Measurements from ENCODE around the gene GMDS. TPM values are rescaled to one million over a fixed set of nuclear protein-coding genes. Genes with fewer than 3 reads are reported as not detected.
A peak's percentile ranks its signal among the peaks of the same experiment; 100 is the strongest.

Gene GMDS
- total RNA-seq, 2 experiments from 2014 or later = 30.3 to 38.5 TPM

- DNase-seq (no peak), ATAC-seq (no peak)
- Mint-ChIP-seq H3K4me1 (ENCODE audit: low read depth) (peaks cover 10% of the 10 kb centered on the region), H3K27me3 (ENCODE audit: low read depth) (no peaks in the 10 kb centered on the region), H3K36me3 (ENCODE audit: low read depth) (no peaks in the 10 kb centered on the region), H3K9me3 (ENCODE audit: insufficient read depth) (no peaks in the 10 kb centered on the region), H3K27ac (no peak overlapping the region), H3K4me3 (no peak overlapping the region)
- ChIA-PET CTCF (interaction anchor here (1.3 kb wide), 1 partner anchor 27 kb away, joined by 4 read pairs; no protein-coding TSS in a partner anchor), POLR2A (no interaction called here)
Observed at GRCh38 chr6:1797801-1798200, 447.6 kb downstream of the GMDS start.

GRCh38 chr6:1796706-1797529 is 448.5 kb downstream of the GMDS start:
- CTCF ChIA-PET = interaction anchor here (1.3 kb wide), 1 partner anchor 26 kb away, joined by 4 read pairs; no protein-coding TSS in a partner anchor
- POLR2A ChIA-PET = no interaction called here

GRCh38 chr6:1795910-1796309 is 449.5 kb downstream of the GMDS start:
- DNase-seq (no peak), ATAC-seq (no peak)
- ChIA-PET CTCF (no interaction called here), POLR2A (no interaction called here)
- no peak overlapping the region for H3K27ac Mint-ChIP-seq
- no peaks in the 10 kb centered on the region for H3K27me3 Mint-ChIP-seq (ENCODE audit: low read depth)
- H3K4me3 Mint-ChIP-seq = no peak overlapping the region
- no peaks in the 10 kb centered on the region for H3K9me3 Mint-ChIP-seq (ENCODE audit: insufficient read depth)
- H3K4me1 Mint-ChIP-seq (ENCODE audit: low read depth) = peaks cover 10% of the 10 kb centered on the region
- no peaks in the 10 kb centered on the region for H3K36me3 Mint-ChIP-seq (ENCODE audit: low read depth)

More at GRCh38 chr6:1796706-1797529, 448.5 kb downstream of the GMDS start:
- Mint-ChIP-seq H3K36me3 (ENCODE audit: low read depth) (no peaks in the 10 kb centered on the region), H3K4me1 (ENCODE audit: low read depth) (peaks cover 10% of the 10 kb centered on the region), H3K27me3 (ENCODE audit: low read depth) (no peaks in the 10 kb centered on the region), H3K4me3 (no peak overlapping the region), H3K9me3 (ENCODE audit: insufficient read depth) (no peaks in the 10 kb centered on the region), H3K27ac (no peak overlapping the region)
- ATAC-seq = no peak
- no peak for DNase-seq

GRCh38 chr6:1792989-1793388 is 452.4 kb downstream of the GMDS start:
- peaks cover 10% of the 10 kb centered on the region for H3K4me1 Mint-ChIP-seq (ENCODE audit: low read depth)
- ChIA-PET CTCF (no interaction called here), POLR2A (no interaction called here)
- H3K27me3 Mint-ChIP-seq (ENCODE audit: low read depth) = no peaks in the 10 kb centered on the region
- H3K36me3 Mint-ChIP-seq (ENCODE audit: low read depth) = no peaks in the 10 kb centered on the region
- DNase-seq = peak; percentile 33
- no peak overlapping the region for H3K27ac Mint-ChIP-seq
- ATAC-seq = peak; percentile 58
- H3K9me3 Mint-ChIP-seq (ENCODE audit: insufficient read depth) = no peaks in the 10 kb centered on the region
- no peak overlapping the region for H3K4me3 Mint-ChIP-seq

GRCh38 chr6:1790684-1791083 is 454.7 kb downstream of the GMDS start:
- CTCF ChIA-PET = no interaction called here

GRCh38 chr6:1789092-1789491 is 456.3 kb downstream of the GMDS start:
- DNase-seq (no peak), ATAC-seq (no peak)
- no peak overlapping the region for H3K27ac Mint-ChIP-seq
- CTCF ChIA-PET = no interaction called here
- H3K4me1 Mint-ChIP-seq (ENCODE audit: low read depth) = no peaks in the 10 kb centered on the region
- no peaks in the 10 kb centered on the region for H3K27me3 Mint-ChIP-seq (ENCODE audit: low read depth)
- H3K9me3 Mint-ChIP-seq (ENCODE audit: insufficient read depth) = no peaks in the 10 kb centered on the region
- POLR2A ChIA-PET = no interaction called here
- H3K4me3 Mint-ChIP-seq = no peak overlapping the region
- H3K36me3 Mint-ChIP-seq (ENCODE audit: low read depth) = no peaks in the 10 kb centered on the region

More at GRCh38 chr6:1790684-1791083, 454.7 kb downstream of the GMDS start:
- Mint-ChIP-seq H3K4me3 (no peak overlapping the region), H3K27ac (no peak overlapping the region), H3K27me3 (ENCODE audit: low read depth) (no peaks in the 10 kb centered on the region), H3K4me1 (ENCODE audit: low read depth) (no peaks in the 10 kb centered on the region), H3K36me3 (ENCODE audit: low read depth) (no peaks in the 10 kb centered on the region), H3K9me3 (ENCODE audit: insufficient read depth) (no peaks in the 10 kb centered on the region)
- no peak for DNase-seq
- no peak for ATAC-seq
- POLR2A ChIA-PET = no interaction called here

GRCh38 chr6:1787894-1788293 is 457.5 kb downstream of the GMDS start:
- H3K27ac Mint-ChIP-seq = no peak overlapping the region
- no peak for DNase-seq
- ATAC-seq = no peak
- POLR2A ChIA-PET = no interaction called here
- no peaks in the 10 kb centered on the region for H3K4me1 Mint-ChIP-seq (ENCODE audit: low read depth)
- H3K4me3 Mint-ChIP-seq = no peak overlapping the region
- H3K36me3 Mint-ChIP-seq (ENCODE audit: low read depth) = no peaks in the 10 kb centered on the region
- CTCF ChIA-PET = no interaction called here
- H3K9me3 Mint-ChIP-seq (ENCODE audit: insufficient read depth) = no peaks in the 10 kb centered on the region
- no peaks in the 10 kb centered on the region for H3K27me3 Mint-ChIP-seq (ENCODE audit: low read depth)

GRCh38 chr6:1786455-1787453 is 458.7 kb downstream of the GMDS start:
- Mint-ChIP-seq H3K9me3 (ENCODE audit: insufficient read depth) (no peaks in the 10 kb centered on the region), H3K27ac (no peak overlapping the region), H3K4me3 (no peak overlapping the region), H3K27me3 (ENCODE audit: low read depth) (no peaks in the 10 kb centered on the region), H3K4me1 (ENCODE audit: low read depth) (no peaks in the 10 kb centered on the region), H3K36me3 (ENCODE audit: low read depth) (no peaks in the 10 kb centered on the region)
- CTCF ChIA-PET = no interaction called here
- DNase-seq (no peak), ATAC-seq (no peak)
- POLR2A ChIA-PET = no interaction called here

GRCh38 chr6:1784422-1784884 is 461.0 kb downstream of the GMDS start:
- ChIA-PET CTCF (interaction anchor here (0.7 to 1.6 kb wide), 2 partner anchors 9 to 319 kb away, joined by 3 read pairs; no protein-coding TSS in a partner anchor), POLR2A (no interaction called here)
- no peaks in the 10 kb centered on the region for H3K27me3 Mint-ChIP-seq (ENCODE audit: low read depth)
- peaks cover 10% of the 10 kb centered on the region for H3K4me1 Mint-ChIP-seq (ENCODE audit: low read depth)
- no peaks in the 10 kb centered on the region for H3K9me3 Mint-ChIP-seq (ENCODE audit: insufficient read depth)
- DNase-seq (no peak), ATAC-seq (no peak)
- no peak overlapping the region for H3K27ac Mint-ChIP-seq
- no peaks in the 10 kb centered on the region for H3K36me3 Mint-ChIP-seq (ENCODE audit: low read depth)
- H3K4me3 Mint-ChIP-seq = no peak overlapping the region

GRCh38 chr6:1781817-1782184 is 463.6 kb downstream of the GMDS start:
- peaks cover 13% of the 10 kb centered on the region for H3K4me1 Mint-ChIP-seq (ENCODE audit: low read depth)
- no peaks in the 10 kb centered on the region for H3K27me3 Mint-ChIP-seq (ENCODE audit: low read depth)
- no peak overlapping the region for H3K4me3 Mint-ChIP-seq

GRCh38 chr6:1781152-1781816 is 464.1 kb downstream of the GMDS start:
- H3K9me3 Mint-ChIP-seq (ENCODE audit: insufficient read depth) = no peaks in the 10 kb centered on the region
- CTCF ChIA-PET = no interaction called here
- POLR2A ChIA-PET = no interaction called here
- H3K4me1 Mint-ChIP-seq (ENCODE audit: low read depth) = peaks cover 16% of the 10 kb centered on the region
- H3K27ac Mint-ChIP-seq = no peak overlapping the region
- no peak for DNase-seq
- no peaks in the 10 kb centered on the region for H3K36me3 Mint-ChIP-seq (ENCODE audit: low read depth)
- ATAC-seq = no peak
- no peaks in the 10 kb centered on the region for H3K27me3 Mint-ChIP-seq (ENCODE audit: low read depth)
- H3K4me3 Mint-ChIP-seq = no peak overlapping the region

More at GRCh38 chr6:1781817-1782184, 463.6 kb downstream of the GMDS start:
- DNase-seq (no peak), ATAC-seq (no peak)
- Mint-ChIP-seq H3K9me3 (ENCODE audit: insufficient read depth) (no peaks in the 10 kb centered on the region), H3K27ac (no peak overlapping the region), H3K36me3 (ENCODE audit: low read depth) (no peaks in the 10 kb centered on the region)
- CTCF ChIA-PET = interaction anchor here (0.6 kb wide), 1 partner anchor 28 kb away, joined by 3 read pairs; no protein-coding TSS in a partner anchor
- POLR2A ChIA-PET = interaction anchor here (1.3 kb wide), 1 partner anchor 10 kb away, joined by 3 read pairs; no protein-coding TSS in a partner anchor

Measured in activated CD8-positive, alpha-beta T cell treated with anti-CD3 and anti-CD28 coated beads, Interleukin-2, amount 10 ng/mL, durations not matched to agents 7 days and 5 days (primary cell).